M059J (cell line): ENCODE measurements around the gene MUC5B. TPM values are rescaled to one million over a fixed set of nuclear protein-coding genes. Genes with fewer than 3 reads are reported as not detected.
A peak's percentile ranks its signal among the peaks of the same experiment; 100 is the strongest.
"Not testable (repeated sequence)": the region's sequence is repeated elsewhere in the genome, so short reads cannot be mapped to it uniquely, and the experiment has no call there.

ENCODE experiments used
- DNase-seq: peaks from one replicate; pipeline ENCODE4 v3.0.0-alpha.2; 2012; ENCODE audit warnings: low read depth
- total RNA-seq: library from RNA; depleted of rRNA; stranded (reverse); fragments of >200 nt; shearing (Covaris generic); gene quantifications from 2 replicates; pipeline ENCODE4 v1.2.3, GENCODE V29; 2014

The MUC5B gene
- total RNA-seq, 1 experiment from 2014 or later, result not detected

- peak; percentile 61 for DNase-seq
Measured at GRCh38 chr11:1264444-1264843, 41.6 kb downstream of the MUC5B start.

DNA sequence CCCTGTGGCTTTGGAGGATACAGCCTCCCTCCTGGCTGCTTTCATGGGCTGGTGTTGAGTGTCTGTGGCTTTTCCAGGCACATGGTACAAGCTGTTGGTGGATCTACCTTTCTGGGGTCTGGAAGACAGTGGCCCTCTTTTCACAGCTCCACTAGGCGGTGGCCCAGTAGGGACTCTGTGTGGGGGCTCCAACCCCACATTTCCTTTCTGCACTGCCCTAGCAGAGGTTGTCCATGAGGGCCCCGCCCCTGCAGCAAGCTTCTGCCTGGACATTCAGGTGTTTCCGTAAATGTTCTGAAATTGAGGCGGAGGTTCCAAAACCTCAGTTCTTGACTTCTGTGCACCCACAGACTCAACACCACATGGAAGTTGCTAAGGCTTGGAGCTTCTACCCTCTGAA, 42.6 kb downstream of the MUC5B start:
- DNase-seq, result not testable (repeated sequence)

GRCh38 chr11:1266976-1267375, 44.1 kb downstream of the MUC5B start:
- DNase-seq, result not testable (repeated sequence)

DNA sequence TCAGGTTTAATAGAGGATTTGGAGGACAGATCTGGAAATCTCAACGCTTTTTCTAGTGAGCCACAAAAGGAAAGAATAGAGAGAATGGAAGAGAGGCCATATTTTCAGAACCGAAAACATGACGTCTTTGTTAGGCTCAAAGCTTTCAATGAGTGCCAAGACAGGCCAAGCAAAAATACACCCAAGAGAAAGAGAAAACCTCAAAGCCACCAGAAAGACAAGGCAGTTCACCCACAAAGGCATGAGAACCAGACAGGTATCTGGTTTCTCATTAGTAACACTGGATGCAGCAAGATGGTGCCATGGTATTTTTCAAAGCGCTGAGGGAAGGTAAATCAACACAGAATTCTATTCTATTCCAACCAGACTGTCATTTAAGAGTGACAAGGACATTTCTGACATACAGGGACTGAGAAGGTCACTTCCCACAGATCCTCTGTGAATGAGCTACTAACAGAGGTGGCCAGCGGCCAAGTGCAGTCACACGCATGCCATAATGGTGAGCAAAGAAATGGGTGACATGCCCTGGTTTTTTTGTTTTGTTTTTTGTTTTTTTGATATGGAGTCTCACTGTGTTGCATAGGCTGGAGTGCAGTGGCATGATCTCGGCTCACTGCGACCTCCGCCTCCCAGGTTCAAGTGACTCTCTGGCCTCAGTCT, 44.7 kb downstream of the MUC5B start:
- peak; percentile 32 for DNase-seq

DNA sequence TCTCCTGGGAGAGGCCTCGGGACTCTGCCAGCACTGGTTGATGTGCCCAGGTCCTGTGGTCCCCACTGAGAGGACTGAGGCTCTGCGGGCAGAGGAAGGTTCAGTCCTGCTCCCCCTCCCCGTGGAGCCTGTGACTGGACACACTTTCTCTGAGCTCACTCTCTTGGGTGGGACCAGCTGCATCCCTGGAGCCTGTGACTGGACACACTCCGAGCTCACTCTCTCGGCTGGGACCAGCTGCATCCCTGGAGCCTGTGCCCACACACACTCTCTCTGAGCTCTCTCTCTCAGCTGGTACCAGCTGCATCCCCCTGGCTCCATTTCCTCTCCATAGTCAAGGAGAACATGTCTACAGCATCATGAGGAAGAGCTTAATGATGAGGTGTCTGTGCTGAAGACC, 47.1 kb downstream of the MUC5B start:
- DNase-seq, result no peak

DNA sequence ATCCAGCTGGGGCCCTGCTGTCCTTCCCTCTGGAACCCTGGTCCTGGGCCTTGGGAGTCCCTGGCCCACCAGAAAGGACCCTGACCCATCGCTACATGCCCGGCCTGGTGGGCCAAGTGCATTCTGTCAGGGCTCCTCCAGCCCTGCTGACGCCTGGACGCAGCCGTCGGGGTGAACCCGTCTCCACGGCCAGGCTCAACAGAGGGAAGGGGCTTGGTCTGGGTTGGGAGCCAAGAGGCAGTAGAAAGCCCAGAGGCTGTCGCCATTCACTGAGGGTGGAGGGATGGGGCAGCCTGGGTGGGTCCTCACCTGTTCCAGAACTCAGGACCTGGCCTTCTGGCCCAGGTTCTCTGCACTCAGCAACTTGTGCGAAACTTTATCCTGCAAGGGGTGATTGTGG, 47.6 kb downstream of the MUC5B start:
- no peak for DNase-seq

DNA sequence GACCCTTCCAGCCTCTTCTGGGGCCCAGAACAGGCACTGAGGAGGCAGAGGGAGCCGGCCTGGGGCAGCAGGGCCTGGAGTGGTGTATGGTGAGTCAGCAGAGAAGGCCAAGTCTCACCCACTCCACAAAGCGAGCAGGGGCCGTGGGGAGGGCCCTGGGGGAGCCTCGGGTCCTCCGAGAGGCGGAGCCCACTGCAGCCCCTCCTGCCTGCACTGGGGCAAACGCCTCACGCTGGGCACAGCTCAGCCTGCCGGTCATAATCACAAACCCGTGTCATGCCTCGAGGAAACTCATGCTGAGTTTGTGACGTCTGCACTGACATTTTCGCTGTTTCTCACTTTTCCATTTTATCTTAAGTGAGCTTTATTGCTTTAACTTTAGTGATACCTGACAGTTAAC, 48.1 kb downstream of the MUC5B start:
- DNase-seq, result no peak

DNA sequence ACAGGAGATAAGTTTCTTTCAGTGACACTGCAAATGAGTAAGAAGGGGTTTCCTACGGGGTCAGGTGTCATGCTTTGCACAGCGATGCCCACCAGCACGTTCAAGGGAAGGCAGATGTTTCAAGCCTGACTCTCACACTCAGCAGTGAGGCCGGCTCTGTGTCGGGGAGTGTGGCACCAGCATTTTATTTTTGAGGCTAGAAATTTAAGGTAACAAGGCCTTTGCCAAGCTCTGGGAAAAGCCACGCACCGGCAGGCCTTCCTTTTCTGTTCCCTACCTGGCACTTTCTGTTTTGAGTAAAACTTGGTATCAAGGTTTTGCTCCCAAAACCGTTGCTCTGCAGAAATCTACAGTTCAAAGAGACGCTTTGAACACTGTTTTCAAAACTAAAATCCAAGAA, 48.5 kb downstream of the MUC5B start:
- no peak for DNase-seq

DNA sequence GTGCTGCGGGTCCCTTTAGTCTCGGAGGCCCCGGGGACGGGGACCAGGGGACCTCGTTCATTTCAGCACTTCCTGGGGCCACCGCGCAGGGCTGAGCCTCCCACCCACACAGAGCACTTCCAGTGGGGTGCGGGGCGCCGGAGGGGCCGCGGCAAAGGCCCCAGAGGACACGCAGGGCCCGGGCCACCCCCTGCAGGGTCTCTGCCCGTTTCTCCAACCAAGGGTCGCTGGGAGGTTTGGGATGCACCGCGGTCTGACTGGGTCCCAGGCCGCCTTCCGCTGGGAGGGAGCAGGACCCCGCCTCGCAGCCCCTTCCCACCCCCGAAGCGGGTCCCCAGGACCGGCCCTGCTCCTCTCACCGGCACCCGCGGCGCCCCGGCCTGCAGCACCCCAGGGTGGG, 49.1 kb downstream of the MUC5B start:
- DNase-seq, result no peak

DNA sequence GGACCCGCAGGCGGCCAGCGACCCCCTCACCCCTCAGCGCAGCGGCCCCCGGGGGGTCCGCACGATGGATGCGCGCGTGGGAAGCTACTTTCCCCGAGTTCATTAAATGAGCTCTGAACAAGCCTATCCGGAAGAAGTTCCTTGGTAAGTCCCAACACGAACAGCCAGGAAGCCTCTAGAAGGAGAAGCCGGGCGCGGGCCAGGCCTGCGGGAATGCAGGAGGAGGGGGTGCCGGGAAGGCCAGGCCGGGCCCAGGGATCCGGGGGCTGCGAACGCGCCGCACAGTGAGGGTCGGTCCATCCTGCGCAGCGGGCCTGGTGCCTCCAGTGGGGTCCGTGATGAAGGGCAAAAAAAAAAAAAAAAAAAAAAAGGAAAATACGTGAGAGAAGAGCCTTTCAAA, 49.7 kb downstream of the MUC5B start:
- DNase-seq, result no peak

DNA sequence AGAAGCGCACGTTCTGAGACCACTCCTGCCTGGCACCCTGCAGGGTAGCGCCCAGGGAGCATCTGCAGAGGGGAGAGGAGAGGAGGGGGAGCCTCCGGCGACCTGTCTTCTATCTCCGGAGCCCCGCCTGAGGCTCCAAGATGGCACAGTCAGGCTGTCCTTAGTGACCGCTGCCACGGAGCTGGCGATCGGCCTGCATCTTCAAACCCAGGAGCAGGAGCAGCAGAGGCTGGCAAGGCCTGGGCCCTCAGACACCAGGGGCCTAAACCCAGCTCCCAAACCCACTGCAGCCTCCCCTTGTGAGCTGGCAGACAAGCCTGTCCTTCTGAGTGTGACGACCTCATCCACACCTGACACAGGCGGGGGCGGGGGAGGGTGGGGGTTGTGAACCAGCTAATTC, 51.6 kb downstream of the MUC5B start:
- DNase-seq, result no peak

DNA sequence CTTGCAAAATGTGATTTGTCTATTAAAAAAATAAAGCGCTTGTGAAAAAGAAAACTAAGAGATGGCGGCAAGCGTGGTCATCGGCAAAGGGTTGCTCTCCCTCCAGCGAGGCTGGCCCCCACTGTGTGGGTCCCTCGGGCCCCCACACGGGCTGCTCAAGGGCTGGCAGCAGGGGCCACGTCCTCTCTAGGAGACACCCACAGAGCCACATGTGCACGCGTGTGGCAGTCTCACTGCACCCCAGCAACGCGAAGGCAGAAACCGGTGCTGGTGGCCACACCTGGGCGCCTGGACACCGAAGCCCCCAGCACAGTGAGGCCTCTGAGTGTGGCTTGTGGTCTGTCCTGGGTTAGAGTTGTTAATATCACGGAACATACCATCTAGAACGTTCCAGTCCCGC, 52.2 kb downstream of the MUC5B start:
- no peak for DNase-seq

DNA sequence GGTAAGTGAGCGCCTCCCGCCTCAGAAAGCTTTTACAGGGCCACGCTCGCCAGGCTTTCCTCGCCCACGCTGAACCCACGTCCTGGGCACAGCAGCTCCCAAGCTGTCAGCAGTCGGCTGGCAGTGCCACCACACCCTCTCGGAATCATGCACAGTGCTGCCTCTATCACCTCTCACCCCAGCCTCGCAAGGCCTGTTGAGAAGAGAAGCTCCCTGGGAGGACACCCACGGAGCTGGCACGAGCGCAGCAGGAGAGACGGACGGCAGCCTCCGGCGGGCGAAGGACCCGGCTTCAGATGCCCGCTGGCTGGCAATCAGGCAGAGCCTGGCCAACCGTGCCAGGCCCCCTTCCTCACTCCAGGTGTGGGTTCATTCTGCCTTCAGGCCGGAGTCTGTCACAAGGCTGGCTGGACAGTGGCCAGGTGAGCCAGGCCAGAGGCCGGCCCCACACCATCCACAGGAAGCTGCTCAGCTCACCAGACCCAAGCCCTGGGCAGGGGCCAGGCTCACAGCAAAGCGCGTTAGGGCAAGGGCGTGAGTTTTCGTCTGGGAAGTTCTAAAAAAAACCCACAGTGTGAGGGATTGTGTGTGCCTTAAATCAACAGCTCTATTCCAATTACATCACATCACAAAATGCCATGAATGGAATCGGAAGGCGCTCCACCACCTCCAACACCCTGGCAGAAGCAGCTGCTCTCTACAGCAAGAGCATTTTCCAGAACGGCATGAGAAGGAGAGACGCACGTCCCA, 53.4 kb downstream of the MUC5B start:
- no peak for DNase-seq

DNA sequence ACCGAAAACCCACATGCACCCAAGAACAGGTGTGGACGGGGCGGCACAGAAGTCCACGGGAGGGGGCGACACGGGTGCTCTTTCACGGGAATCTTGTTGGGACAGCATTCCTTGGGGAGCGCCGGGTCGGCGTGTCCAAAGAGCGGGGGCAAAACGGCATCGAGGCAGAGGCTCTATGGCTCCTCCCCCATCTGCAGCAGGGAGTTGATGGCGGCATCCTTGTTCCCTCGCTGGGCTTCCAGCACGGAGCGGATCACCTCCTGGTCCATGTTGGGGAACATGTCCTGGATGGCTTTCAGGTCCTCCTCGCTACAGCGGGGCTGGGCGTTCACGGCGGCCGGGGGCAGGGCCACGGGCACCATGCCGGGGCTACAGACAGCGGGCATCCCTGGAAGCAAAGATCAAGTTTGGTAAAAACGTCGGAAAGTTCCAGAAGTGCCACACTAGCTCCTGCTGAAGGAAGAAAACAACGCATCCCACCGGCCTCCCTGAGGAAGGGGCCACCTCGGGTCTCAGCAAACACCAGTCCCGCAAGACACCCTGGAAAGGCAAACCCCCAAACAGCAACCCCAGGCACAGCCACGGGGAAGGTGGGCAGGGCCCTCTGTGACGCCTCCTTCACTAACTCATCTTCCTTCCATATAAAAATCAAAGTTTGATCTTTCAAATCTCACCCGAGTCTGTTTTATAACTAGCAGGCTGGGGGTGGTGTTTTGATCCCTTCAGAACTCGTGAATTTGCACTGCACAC, 54.2 kb downstream of the MUC5B start:
- DNase-seq, result no peak

DNA sequence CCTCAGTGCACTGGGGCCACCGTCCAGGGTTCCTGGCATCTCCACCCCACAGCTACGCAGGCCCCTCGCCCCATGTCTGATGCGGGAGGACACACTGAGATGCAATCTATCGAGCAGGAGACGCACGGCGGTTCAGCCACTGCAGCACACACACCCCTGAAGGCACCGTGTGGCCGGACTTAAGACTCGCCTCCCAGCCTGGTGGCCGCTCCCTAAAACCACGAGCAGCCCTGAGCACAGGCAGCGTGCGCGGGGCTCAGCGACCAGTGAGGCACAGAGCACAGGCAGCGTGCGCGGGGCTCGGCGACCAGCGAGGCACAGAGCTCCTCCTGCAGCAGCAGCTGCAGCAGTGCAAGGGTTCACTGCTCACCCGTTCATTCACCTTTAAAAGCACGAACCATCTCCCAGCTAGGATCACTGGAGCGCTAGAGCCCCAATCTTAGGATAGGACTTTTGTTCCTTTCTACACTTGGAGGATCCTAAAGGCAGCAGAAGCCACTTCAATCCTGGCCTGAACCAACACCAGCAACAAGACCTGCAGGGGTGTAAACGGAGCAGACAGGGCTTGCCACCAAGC, 55.2 kb downstream of the MUC5B start:
- DNase-seq, result no peak

- DNase-seq, result no peak
Measured at GRCh38 chr11:1278766-1279673, 56.2 kb downstream of the MUC5B start.

DNA sequence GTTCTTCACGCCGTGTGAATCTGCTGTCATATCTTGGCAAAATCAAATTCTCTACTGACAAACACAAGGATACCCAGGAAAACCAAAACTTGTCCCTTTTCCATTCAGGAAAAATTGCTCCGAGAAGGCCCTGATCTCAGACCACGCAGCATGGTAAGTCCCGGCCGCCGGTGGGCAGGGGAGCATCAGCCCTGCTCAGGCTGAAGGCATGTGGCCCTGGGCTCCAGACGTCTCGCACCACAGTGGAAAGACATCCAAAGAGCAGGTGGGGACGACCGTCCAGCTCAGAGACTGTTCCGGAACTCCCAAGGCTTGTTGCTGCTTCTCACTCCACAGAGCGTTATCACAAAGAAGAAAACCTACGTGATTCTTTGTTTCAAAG, 56.8 kb downstream of the MUC5B start:
- no peak for DNase-seq

DNA sequence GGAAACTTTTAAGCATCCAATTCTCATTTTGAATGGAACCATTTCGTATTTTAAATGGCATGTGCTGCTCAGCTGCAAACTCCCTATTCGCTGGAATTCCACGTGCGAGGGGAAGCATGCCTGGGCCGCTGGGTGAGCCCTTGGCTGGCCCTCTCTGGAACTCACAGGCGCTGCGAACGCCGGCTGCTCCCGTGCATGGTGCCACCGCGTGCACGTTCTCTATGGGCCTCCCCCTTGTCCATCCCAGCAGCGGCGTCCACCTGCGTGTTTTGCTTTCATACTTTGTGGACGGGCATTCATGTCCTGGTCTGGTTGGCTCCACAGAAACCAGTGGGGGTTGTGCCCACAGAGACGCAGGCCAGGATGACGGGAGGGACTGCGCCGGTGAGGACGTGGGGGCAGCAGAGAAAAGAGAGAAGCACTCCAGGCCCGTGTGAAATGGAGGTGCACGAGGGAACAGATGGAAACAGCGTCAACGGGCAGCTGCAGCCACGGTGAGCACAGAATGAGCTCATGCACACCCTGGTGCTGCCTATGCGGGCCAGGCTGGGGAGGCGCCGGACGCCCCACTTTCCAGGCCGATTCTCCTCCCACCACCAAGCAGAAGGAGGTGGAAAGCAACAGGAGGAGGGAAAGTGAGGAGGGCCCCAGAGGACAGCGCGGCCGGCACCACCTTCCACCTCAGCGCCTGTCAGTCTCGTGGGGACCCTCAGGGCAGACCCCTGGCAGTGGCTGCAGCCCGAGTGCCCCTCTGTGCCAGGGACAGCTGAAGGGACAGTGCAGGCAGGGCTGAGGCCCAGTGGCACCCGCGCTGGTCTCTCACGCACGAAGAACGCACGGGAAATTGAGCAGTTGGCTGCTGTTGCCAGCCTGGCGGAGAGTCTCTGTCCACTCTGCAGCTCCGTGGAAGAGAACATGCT, 57.5 kb downstream of the MUC5B start:
- no peak for DNase-seq

DNA sequence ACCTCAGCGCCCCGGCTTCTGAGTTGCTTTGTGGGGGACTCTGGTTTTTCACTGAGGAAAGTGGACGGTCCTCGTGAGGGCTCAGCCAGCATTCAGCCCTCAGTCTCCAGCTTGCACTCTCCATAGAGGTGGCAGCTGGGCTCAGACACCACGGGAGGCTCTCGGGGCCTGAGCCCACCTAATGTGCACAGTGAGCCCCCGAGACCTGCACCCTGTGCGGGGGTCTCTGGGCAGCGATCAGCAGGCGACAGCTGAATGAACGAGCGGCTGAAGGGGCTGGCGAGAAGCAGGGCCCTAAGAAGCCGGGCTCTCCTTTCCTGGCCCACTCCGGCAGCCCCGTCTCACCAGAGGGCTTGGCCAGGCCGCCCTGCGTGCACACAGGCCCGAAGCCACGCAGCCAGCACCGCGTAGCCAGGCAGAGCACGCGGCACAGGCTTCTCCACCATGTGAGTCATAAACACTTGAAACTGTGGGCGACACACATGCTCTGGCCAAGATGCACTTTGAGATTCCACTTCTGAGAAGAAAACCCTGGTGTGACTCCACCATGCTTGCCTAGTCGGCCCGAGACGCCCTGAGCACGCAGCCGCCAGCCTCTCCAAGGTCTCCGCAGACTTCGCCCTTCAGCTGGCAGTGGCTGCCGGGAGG, 58.6 kb downstream of the MUC5B start:
- no peak for DNase-seq

DNA sequence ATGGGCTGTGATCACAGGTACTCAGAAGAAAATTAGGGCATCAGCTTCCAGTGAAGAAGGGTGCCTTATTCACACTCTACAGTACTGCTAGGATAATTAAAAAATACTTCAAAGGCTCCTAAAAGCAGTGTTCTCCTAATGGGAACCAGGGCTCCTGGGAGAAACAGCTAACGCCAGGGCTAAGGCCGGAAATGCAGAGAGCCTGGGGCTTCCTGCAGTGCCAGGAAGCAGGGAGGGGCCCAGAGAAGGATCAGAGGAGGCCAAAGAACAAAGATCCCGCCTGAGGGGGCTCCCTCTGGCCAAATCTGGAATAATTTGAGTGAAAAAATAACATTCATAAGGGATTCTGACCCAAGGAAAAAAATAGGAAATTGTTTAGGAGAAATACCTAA, 59.1 kb downstream of the MUC5B start:
- no peak for DNase-seq
